HG02943 (cell line): Measurements from ENCODE around the gene PTGR1.
"Not testable (repeated sequence)": the region's sequence is repeated elsewhere in the genome, so short reads cannot be mapped to it uniquely, and the experiment has no call there.

Experiments
- ATAC-seq: cut with Tn5 transposase; IDR thresholded peaks from one replicate; pipeline ENCODE4 v1.9.1; 2021; ENCODE audit warnings: mild to moderate bottlenecking, low read depth, moderate library complexity; ENCODE audit not compliant: unreplicated experiment

Gene PTGR1

DNA sequence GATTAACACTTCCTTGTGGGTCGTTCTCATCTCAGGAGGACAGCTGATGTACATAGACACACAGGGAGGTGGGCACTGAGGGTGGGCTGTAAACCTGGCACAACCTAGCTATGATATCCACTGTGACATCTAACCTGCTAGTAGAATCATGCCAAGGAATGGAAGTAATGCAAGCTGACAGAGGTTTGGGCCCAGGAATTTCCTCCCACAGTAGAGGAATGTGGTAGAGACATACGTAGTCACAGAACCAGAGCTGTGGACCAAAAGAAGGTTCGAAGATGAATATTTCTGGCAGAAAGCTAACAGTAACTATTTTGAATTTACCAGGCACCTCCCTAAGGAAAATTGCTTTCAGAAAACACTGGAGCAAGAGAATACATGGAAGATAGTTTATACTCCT, 16.5 kb upstream of the PTGR1 start:
- ATAC-seq: no peak

DNA sequence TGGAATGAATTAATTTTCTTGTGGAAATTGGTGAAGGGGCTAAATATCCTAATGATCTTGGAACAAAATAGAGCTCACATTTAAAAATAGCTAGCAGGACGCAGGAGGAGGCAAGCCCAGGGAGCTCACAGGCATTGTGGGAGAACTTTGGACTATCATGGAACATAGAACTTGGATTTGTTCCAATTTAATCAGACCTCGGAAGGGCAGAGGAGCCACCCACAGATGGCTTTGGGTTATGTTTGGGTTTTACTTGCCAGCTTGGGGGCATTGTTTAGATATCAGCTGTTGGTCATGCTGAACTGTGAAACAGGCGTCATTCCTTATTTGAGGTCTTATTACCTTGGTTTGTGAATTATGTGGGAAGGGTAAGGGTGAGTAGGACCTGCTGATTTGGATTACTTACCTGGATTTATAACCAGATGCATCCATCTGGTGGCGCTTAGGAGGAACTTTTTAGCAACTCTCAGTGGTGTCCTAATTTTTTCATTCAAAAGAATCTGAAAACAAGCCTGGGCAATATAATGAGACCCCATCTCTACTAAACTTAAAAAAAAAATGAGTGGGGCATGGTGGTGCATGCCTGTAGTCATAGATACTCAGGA, 14.1 kb upstream of the PTGR1 start:
- ATAC-seq: no peak

DNA sequence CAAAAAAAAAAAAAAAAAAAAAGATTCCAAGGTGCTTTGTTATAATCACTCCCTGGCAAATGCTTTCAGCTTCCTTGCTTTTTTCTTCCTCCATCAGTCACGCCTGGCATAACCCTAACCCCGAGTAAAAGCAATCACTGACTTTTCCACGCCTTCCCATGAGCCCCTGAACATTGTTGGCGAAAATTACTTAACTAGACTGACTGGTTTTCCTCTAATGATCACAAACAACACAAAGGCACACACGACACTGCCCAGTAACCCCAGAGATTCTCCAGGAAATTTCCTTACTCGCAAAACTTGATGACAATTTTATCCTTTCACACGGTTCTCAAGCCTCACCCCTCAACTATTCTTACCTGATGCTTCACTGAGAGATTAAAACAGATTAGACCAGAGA, 11.4 kb upstream of the PTGR1 start:
- no peak for ATAC-seq

DNA sequence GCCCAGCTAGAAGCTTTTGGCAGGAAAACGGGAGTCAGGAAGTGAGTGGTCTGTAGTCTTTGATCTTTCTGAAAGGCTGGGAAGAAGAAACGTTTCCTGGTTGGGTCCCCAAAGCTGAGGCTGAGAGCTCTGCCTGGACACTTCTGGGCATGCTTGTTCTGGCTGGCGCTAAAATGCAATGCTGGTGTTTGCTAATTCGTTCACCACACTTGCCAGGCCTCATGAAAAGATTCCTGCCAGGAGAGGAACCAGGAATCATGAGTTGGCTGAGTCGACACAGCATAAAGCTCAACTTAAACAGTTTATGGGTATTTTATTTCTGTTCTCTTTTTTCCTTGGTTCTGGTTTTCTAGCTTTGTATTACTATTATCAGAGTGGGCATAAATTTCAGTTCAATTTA, 10.7 kb upstream of the PTGR1 start:
- ATAC-seq: no peak

DNA sequence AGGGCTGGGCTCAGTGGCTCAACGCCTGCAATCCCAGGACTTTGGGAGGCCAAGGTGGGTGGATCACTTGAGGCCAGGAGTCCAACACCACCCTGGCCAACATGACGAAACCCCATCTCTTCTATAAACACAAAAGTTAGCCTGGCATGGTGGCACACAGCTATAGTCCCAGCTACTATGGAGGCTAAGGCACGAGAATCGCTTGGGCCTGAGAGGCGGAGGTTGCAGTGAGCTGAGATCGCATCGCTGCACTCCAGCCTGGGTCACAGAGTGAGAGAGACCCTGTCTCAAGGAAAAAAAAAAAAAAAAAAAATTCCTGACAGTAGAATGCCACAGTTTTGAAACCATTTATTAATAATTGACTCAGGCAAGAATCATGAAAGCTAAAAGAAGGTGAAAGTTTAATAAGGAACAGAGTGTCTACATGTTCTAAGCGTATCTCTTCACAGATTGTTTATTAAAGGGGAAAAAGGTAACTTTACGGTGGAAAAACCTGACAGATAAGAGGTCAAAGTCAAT, 5.7 kb upstream of the PTGR1 start:
- no peak for ATAC-seq

DNA sequence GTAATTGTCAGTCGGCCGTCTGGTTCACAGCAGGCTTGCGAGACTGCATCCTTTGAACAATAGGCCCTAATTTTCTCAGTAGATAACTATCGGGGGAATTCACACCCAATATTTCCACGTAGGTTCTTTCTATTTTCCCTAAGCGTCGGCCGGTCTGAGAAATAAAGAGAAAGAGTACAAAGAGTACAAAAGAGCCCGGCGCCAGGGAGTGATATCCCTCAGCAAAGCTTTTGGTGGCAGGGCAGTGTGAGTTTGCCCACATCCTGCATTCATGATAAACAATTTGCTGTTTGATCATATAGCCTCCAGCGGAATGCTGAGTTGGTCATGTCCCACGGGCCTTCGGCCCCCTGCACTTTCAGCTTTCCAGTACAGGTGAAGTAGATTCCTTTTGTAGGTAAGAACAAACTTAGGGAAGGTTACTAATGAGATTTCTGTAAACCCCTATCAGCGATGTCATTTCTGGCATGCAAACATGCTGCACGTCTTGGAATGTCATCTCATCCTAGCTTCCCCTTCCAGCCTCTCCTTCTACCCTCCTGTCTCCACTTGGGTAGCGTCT, 4.7 kb upstream of the PTGR1 start:
- no peak for ATAC-seq

DNA sequence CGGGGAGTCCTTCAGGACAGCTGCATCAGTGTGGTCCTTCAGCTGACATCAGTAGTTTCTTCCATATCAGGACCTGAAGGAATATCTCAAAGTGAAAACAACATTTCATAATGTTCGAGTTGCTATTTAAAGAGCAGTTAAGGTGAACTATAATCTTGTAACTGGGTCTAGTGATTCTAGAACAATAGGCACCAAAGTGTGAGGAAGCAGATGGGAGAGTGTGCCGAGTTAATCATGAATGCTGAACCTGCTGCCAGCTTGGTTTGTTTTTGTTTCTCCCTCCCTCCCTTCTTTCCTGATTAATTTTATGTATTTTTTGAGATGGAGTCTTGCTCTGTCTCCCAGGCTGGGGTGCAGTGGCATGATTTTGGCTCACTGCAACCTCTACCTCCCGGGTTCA, 3.6 kb upstream of the PTGR1 start:
- no peak for ATAC-seq

DNA sequence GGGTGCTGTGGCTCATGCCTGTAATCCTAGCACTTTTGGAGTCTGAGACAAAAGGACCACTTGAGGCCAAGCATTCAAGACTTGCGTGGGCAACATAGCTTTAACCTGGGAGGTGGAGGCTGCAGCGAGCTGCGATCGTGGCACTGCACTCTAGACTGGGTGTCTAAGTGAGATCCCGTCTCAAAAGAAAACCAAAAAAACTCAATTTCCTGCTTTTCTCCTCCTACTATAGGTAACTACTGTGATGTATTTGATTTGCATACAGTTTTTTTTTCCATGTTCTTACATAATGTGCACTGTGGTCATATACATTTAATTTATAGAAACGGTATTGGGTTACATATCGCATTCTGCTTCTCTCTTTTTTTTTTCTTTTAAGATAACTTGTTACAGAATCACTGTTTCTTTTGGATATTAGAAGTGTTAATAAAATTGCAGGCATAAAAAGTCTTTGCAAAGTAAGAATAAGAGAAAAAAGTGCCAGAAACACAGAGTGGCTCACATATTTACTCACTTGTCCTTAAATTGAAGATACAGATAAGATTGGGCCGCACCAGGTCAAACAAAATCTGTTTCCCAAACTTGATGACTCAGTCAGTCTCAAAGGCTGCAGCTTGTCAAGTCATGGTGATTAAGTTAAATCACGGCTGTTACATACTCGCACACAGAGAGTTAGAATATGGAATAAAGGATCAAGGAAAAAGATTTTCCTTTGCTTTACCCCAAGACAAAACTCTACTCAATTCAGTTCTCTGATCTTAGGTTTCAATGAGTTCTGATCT, 2.0 kb upstream of the PTGR1 start:
- no peak for ATAC-seq

DNA sequence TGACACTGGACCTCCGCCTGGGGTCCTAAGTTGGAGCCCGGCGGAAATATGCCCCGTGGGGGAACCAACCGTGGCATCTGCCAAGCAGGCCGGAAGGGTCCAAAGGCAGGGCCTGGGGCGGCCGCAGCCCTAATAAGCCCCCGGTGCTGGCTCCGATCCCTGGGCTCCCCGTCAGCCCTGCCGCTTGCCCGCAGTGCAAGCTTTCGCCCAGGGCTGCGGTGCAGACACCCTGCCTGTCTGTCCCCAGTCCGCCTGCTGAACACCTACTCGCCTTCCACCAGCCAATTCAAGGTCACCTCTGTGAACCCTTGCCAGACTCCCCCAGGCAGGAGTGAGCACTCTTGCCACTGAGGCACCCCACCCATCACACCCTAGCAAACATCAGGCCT, 502 bp upstream of the PTGR1 start:
- ATAC-seq: no peak

DNA sequence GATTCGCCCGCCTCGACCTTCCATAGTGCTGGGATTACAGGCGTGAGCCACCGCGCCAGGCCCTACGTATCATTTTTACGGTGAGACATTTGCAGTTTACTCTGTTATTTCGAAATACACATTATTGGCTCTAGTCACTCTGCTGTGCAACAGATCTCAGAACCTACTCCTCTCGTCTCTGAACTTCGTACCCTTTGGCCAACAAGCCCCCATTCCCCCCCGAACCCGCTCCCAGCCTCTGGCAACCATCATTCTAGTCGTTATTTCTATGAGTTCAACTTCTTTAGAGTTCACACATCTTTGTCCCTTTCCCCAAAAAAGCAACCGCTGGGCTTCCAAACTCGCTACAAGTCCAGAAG, 735 bp downstream of the PTGR1 start:
- ATAC-seq: no peak

DNA sequence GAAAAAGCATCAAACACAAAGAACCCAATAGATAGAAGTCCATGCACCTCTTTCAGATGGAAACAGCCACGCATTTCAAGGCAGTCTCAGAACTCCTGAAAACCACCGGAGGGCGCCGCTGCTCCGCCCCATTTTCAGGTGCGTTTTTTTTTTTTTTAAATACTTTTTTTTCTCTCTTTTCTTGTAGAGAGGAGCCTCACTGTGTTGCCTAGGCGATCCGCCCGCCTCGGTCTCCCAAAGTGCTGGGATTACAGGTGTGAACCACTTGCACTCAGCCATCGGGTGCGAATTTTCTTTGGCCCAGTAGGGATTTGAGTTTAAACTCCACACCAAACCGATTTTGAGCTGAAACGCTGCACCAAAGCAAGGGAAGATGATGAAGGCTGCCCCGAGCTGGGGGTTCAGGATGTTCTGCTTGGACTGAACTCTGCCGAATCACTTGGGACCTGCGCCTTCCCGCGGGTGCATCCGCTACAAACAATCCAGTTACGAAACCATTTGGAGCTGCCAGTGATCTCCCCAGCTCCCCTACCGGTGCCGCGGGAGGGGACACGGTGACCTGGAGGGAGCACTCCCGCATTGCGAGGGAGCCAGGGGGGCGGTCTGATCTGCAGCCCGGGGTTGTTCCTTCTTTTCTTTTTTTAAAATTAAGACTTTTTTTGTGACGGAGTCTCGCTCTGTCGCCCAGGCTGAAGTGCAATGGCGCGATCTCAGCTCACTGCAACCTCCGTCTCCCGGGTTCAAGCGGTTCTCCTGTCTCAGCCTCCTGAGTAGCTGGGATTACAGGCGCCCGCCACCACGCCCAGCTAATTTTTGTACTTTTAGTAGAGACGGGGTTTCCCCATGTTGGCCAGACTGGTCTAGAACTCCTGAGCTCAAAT, 1.4 kb downstream of the PTGR1 start:
- ATAC-seq: no peak

DNA sequence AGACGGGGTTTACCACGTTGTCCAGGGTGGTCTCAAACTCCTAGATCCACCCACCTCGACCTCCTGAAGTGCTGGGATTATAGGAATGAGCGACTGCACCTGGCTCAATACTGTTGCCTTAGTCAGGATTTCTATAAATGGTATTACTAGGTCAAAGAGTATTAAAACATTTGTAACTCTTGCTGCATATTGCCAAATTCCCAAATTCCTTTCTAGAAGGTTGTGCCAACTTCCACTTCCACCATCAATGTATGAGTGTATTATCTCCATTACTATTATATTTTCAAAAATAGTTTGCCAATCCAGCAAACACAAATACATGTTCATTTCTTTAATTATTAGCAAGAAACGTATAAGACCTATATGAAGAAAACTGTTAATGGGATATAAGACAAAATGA, 10.6 kb downstream of the PTGR1 start:
- ATAC-seq: no peak

DNA sequence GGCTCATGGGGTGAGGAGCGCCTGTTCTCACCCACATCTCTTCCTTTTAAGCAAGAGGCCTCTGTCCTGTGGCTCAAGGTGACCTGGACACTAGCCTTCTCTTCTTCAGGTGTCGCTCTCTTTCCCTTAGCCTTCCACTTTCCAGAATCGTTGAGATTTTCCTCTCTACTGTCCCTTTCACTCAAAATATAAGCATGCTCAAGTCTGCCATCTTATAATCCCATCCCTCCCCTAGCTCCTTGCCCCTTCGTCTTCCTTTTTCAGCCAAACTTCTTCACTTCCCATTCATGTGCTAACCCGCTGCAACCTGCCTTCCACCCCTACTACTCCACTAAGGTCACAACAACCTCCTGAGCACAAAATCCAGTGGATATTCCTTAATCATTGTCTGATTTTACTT, 13.1 kb downstream of the PTGR1 start:
- no peak for ATAC-seq

DNA sequence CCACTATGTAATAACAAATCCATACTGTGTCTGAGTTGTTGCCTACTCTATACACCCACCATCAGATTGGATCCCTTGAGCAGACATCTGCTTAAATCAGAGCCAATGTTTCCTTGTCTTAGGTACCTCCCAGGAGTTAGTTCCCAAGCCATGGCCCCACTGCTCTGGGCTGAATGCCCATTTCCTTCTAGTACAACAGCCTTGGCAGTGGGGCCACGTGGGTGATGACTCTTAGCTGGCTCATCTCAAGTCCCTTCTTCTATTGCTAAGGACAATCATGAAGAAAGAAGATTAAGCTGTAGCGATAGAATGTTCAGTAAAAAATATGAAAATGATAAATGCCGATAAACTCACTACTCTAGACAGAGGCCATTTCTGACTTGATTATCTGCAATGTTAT, 16.6 kb downstream of the PTGR1 start:
- ATAC-seq: no peak

DNA sequence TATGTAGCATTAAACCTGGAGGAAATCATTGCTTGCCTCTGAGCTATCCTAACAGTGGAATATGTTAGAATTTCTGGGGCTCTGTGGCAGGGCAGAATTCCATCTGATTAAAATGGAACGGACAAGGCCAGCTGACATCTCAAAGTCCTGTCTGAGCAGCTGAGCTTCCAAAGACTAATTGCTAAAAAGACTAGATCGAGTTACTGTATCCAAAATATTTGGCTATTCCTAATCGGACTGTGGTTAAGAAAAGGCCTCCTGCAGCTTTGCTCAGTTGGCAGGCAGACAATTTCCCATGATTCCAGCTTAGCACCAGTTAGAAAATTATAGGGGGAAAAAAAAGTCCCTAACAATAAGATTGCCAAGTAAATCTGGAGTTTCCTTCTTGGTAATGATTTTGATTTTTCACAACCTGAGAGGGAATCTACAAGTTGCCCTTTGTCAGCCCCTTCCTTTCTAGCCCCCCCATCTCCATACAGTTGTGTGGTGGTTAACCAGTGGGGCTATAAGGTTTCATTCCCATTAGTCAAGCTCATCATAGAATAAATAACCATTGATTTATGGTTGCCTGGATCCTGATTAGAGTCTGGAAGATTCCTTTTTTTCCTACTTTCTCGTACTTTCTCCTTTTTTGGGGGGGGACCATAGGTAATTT, 26.4 kb downstream of the PTGR1 start:
- ATAC-seq: no peak

DNA sequence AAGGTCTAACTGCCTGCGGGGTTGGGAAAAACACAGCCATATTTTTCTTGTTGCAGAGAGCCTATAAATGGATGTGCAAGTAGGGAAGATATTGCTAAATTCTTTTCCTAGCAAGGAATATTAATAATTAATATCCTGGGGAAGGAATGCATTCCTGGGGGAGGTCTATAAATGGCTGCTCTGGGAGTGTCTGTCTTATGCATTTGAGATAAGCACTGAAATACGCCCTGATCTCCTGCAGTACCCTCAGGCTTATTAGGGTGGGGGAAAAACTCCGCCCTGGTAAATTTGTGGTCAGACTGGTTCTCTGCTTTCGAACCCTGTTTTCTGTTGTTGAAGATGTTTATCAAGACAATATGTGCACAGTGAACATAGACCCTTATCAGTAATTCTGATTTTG, 31.3 kb downstream of the PTGR1 start:
- ATAC-seq: not testable (repeated sequence)

DNA sequence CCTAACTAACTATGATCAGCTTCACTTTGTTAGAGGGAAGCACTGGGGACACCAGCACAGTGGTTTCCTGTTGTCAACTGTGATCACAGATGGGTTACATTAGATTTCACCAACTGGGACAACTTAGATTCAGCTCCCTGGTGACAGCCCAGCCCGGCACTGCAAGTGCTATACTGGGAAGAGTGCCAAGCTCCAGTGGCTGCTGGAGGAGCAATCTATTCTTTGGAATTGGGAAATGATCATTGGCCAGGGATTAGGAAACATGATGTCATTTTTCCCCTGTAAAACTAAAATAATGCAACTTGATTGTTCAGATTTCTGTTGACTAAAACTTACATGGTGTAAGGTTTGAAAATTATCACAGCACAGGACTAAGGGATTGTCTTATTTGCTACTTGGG, 33.2 kb downstream of the PTGR1 start:
- ATAC-seq: no peak

DNA sequence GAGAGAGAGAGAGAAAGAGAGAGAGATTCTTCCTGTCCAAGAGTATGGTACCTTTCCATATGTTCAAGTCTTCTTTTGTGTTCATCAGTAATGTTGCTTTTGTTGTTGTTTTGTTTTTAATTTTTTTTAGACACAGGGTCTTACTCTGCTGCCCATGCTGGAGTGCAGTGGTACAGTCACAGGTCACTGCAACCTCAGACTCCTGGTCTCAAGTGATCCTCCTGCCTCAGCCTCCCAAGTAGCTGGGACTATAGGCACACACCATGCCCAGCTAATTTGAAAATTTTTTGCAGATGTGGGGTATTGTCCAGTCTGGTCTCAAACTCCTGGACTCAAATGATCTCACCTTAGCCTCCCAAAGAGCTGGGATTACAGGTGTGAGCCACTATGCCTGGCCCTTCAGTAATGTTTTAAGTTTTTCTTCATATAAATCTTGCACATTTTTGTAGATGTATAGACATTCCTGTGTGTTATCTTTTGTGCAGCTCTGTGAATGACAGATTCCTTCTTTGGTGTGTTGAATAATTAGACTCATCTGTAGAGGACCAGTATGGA, 38.2 kb downstream of the PTGR1 start:
- no peak for ATAC-seq

DNA sequence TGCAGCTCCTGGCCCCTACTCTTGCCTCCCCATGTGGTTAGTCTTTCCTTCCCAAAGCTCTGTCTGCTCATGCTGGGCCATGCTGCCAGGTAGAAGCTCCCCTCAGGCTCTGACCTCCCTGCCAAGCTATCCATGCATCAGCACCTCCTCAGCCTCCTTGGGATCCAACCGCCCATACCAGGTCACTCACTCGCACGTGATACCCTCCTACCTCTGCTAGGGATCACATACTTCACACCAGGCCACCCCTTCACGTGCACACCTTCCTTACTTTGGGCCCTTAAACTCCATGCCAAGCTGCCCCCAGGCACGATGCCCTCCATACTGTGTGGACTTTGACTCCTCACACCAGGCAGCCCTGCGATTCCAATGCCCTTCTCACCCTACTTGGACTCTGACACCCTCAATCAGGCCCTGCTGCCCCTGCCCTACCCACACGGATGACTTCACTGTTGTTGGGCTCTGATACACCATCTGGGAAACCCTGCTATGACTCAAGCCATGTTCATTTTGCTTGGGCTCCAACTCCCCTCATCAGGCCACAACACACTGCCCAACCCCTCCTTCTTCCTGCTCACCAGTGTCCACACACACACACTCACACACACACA, 40.3 kb downstream of the PTGR1 start:
- no peak for ATAC-seq

DNA sequence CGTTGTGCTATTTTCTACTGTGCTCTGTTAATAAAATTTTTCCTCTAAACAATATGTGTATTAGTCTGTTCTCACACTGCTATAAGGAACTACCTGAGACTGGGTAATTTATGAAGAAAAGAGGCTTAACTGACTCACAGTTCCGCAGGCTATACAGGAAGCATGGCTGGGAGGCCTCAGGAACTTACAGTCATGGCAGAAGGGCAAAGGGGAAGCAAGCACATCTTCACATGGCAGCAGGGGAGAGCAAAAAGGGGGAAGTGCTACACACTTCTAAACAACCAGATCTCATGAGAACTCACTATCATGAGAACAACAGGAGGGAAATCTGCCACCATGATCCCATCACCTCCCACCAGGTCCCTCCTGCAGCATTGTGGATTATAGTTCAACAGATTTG, 44.0 kb downstream of the PTGR1 start:
- ATAC-seq: not testable (repeated sequence)
